Trophoblast cell (in vitro differentiated cells and primary cell): ENCODE results near the gene RTN4.

Experiments
- DNase-seq, 2 donors: peaks; one replicate each; pipeline ENCODE4 v3.0.0-alpha.2; 2016
- H2AFZ ChIP-seq: 2 replicates; pipeline ENCODE4 v1.6.1; 2013; ENCODE audit warnings: low read length, moderate library complexity, mild to moderate bottlenecking; ENCODE audit not compliant: insufficient read depth, poor library complexity
- H2AK5ac ChIP-seq: 2 replicates; pipeline ENCODE4 v1.6.1; 2013; ENCODE audit warnings: mild to moderate bottlenecking, low read length
- H2BK120ac ChIP-seq: 2 replicates; pipeline ENCODE4 v1.6.1; 2013; ENCODE audit warnings: low read length, mild to moderate bottlenecking, moderate library complexity; ENCODE audit not compliant: insufficient read depth, poor library complexity
- H2BK12ac ChIP-seq: 2 replicates; pipeline ENCODE4 v1.6.1; 2013; ENCODE audit warnings: mild to moderate bottlenecking, low read length, moderate library complexity
- H2BK5ac ChIP-seq: 2 replicates; pipeline ENCODE4 v1.6.1; 2013; ENCODE audit warnings: low read length, low read depth, moderate library complexity, mild to moderate bottlenecking; ENCODE audit not compliant: poor library complexity
- H3K14ac ChIP-seq: 2 replicates; pipeline ENCODE4 v1.6.1; 2013; ENCODE audit warnings: mild to moderate bottlenecking, low read length
- H3K18ac ChIP-seq: 2 replicates; pipeline ENCODE4 v1.6.1; 2013; ENCODE audit warnings: mild to moderate bottlenecking, low read length
- H3K23ac ChIP-seq: 2 replicates; pipeline ENCODE4 v1.6.1; 2013; ENCODE audit warnings: low read length
- H3K27ac ChIP-seq: 2 replicates; pipeline ENCODE4 v1.5.1; 2013; ENCODE audit warnings: low read depth, mild to moderate bottlenecking, inconsistent platforms, low read length, moderate library complexity
- H3K27me3 ChIP-seq: 2 replicates; pipeline ENCODE4 v1.6.1; 2013; ENCODE audit warnings: inconsistent platforms, mild to moderate bottlenecking, low read length, moderate library complexity; ENCODE audit not compliant: insufficient read depth
- H3K36me3 ChIP-seq, 2 experiments: 1 replicate in 1 of 2; 2 replicates in 1 of 2; pipeline ENCODE4 v1.6.1; 2013; ENCODE audit warnings: low read length in 2 of 2, mild to moderate bottlenecking in 2 of 2, moderate library complexity in 1 of 2; ENCODE audit not compliant: insufficient read depth in 2 of 2, control insufficient read depth in 1 of 2
- H3K4ac ChIP-seq: 2 replicates; pipeline ENCODE4 v1.6.1; 2013; ENCODE audit warnings: low read depth, mild to moderate bottlenecking, low read length, moderate library complexity
- H3K4me1 ChIP-seq, 2 experiments: 1 replicate in 1 of 2; 2 replicates in 1 of 2; pipeline ENCODE4 v1.6.1; 2013; ENCODE audit warnings: low read length in 2 of 2, mild to moderate bottlenecking in 2 of 2, moderate library complexity in 1 of 2; ENCODE audit not compliant: insufficient read depth in 2 of 2, control insufficient read depth in 1 of 2
- H3K4me2 ChIP-seq: 2 replicates; pipeline ENCODE4 v1.6.1; 2013; ENCODE audit warnings: inconsistent platforms, mild to moderate bottlenecking, low read length, moderate library complexity
- H3K4me3 ChIP-seq: 2 replicates; pipeline ENCODE4 v1.5.1; 2013; ENCODE audit warnings: mild to moderate bottlenecking, low read depth, low read length, inconsistent platforms
- H3K79me1 ChIP-seq: one replicate; pipeline ENCODE4 v1.6.1; 2013; ENCODE audit warnings: low read length
- H3K79me2 ChIP-seq: 2 replicates; pipeline ENCODE4 v1.6.1; 2013; ENCODE audit warnings: low read length, mild to moderate bottlenecking; ENCODE audit not compliant: control insufficient read depth, insufficient read depth, poor library complexity
- H3K9ac ChIP-seq: 2 replicates; pipeline ENCODE4 v1.6.1; 2013; ENCODE audit warnings: mild to moderate bottlenecking, low read length
- H3K9me3 ChIP-seq: 2 replicates; pipeline ENCODE4 v1.6.1; 2013; ENCODE audit warnings: low read depth, mild to moderate bottlenecking, control low read depth, inconsistent platforms, low read length; ENCODE audit not compliant: insufficient read depth
- H4K12ac ChIP-seq: 2 replicates; pipeline ENCODE4 v1.6.1; 2013; ENCODE audit warnings: low read depth, mild to moderate bottlenecking, low read length, moderate library complexity
- H4K8ac ChIP-seq: 2 replicates; pipeline ENCODE4 v1.6.1; 2013; ENCODE audit warnings: low read depth, mild to moderate bottlenecking, low read length, moderate library complexity
- H4K91ac ChIP-seq: one replicate; pipeline ENCODE4 v1.6.1; 2013; ENCODE audit warnings: low read depth, mild to moderate bottlenecking, low read length, moderate library complexity
- WGBS: extraction: QIAGEN DNeasy Blood & Tissue Kit; methylation state at CpG from one replicate; pipeline ENCODE4 v1.1.7; 2013; ENCODE audit warnings: missing lambda C conversion rate; ENCODE audit not compliant: insufficient read length, insufficient coverage; ENCODE audit errors: extremely low coverage; 5-methylcytosine and 5-hydroxymethylcytosine counted together

RTN4 gene

DNA sequence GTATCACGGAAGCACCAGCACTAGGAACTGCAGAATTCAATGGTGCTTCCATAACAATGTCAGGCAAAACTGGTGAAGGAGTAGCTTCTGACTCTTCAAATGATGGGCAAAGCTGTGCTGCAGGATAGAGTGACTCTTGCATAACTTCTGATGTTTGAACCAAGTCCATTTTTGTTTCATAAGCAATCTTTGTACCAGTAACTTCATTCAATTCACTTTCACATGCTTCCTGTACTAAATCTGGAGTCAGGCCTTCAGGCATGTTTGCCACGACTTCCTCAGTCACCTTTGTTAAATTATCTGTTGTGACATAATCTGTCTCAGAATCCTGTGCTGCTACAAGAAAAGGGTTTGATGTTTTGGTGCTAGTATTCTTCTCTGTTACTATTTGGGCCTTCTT is 24.0 kb downstream of the RTN4 start:
- peak in 1 of 2 donors; percentile 43 for DNase-seq
- no peak overlapping the region for H2BK5ac ChIP-seq
- no peak overlapping the region for H3K4me3 ChIP-seq
- H2BK12ac ChIP-seq = no peak overlapping the region
- H2AK5ac ChIP-seq = no peak overlapping the region
- peaks cover 13% of the 10 kb centered on the region for H3K79me2 ChIP-seq
- H3K18ac ChIP-seq = no peak overlapping the region
- H3K4me2 ChIP-seq = no peak overlapping the region
- no peak overlapping the region for H3K9ac ChIP-seq
- no peak overlapping the region for H4K8ac ChIP-seq
- H3K4ac ChIP-seq = peak overlapping the region; percentile 33
- H3K27ac ChIP-seq = no peak overlapping the region
- H3K9me3 ChIP-seq = no peaks in the 10 kb centered on the region
- no peak overlapping the region for H3K23ac ChIP-seq
- no peak overlapping the region for H3K14ac ChIP-seq
- H3K27me3 ChIP-seq = no peaks in the 10 kb centered on the region
- WGBS = no CpG with 5 or more reads among the region's 2 CpGs
- no peak overlapping the region for H4K12ac ChIP-seq
- H2BK120ac ChIP-seq = no peak overlapping the region
- H3K36me3 ChIP-seq = no peaks in the 10 kb centered on the region
- peaks cover 2 to 6% of the 10 kb centered on the region in 2 experiments for H3K4me1 ChIP-seq
- H4K91ac ChIP-seq = no peak overlapping the region
- no peak overlapping the region for H2AFZ ChIP-seq
- no peaks in the 10 kb centered on the region for H3K79me1 ChIP-seq

DNA sequence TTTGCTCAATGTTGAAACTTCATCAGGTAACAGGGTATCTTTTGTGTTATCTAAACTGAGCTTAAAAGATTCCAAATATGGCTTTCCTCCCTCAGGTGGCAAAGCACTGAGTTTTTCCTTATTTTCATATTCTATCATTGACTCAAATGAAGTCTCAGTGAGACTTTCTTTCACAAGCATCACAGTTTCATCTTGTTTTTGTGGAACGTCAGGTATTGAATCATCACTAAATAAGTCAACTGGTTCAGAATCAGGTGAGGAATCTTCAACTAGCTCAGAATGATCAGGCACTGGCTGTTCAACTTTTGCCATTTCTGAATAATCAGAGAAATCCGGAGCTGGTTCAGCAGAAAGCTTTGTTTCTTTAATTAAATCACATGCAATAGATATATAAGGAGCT is 24.6 kb downstream of the RTN4 start:
- H3K4me3 ChIP-seq = no peak overlapping the region
- H3K9ac ChIP-seq = no peak overlapping the region
- no peak overlapping the region for H4K12ac ChIP-seq
- no peak overlapping the region for H4K8ac ChIP-seq
- H3K14ac ChIP-seq = no peak overlapping the region
- H2BK5ac ChIP-seq = no peak overlapping the region
- no peak overlapping the region for H2BK120ac ChIP-seq
- no peak overlapping the region for H3K23ac ChIP-seq
- no peak overlapping the region for H2AFZ ChIP-seq
- peaks cover 0 to 2% of the 10 kb centered on the region in 2 experiments for H3K36me3 ChIP-seq
- peak; percentile 41 to 78 for DNase-seq
- peaks cover 2 to 4% of the 10 kb centered on the region in 2 experiments for H3K4me1 ChIP-seq
- H2BK12ac ChIP-seq = no peak overlapping the region
- no CpG with 5 or more reads among the region's 2 CpGs for WGBS
- H3K9me3 ChIP-seq = no peaks in the 10 kb centered on the region
- no peak overlapping the region for H3K4ac ChIP-seq
- no peak overlapping the region for H3K4me2 ChIP-seq
- H3K18ac ChIP-seq = no peak overlapping the region
- no peaks in the 10 kb centered on the region for H3K27me3 ChIP-seq
- H2AK5ac ChIP-seq = no peak overlapping the region
- H3K79me1 ChIP-seq = no peaks in the 10 kb centered on the region
- peaks cover 11% of the 10 kb centered on the region for H3K79me2 ChIP-seq
- H3K27ac ChIP-seq = no peak overlapping the region
- no peak overlapping the region for H4K91ac ChIP-seq

DNA sequence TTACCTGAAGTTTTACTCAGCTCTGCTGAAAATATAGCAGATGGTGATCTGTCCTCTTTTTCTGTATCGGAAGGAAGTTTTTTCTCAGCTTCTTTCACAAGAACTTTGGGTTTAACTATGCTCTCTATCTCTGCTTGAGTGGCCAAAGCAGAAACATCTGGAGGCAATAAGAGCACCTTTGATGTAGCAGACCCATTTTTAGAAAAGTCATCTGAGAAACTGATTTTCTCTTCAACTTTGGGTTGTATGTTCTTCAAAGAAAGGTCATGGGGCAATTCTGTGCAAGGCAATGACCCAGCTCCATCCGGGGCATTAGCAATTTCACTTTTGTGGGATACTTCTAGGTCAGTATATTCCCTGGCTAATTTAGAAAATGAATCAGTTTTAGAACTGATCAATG is 25.2 kb downstream of the RTN4 start:
- peak overlapping the region; percentile 85 for H3K4ac ChIP-seq
- H2BK12ac ChIP-seq = no peak overlapping the region
- H3K9ac ChIP-seq = no peak overlapping the region
- no peak overlapping the region for H4K8ac ChIP-seq
- no peak for DNase-seq
- peaks cover 2 to 4% of the 10 kb centered on the region in 2 experiments for H3K4me1 ChIP-seq
- no peak overlapping the region for H3K4me3 ChIP-seq
- no peaks in the 10 kb centered on the region for H3K79me1 ChIP-seq
- H3K14ac ChIP-seq = no peak overlapping the region
- no peak overlapping the region for H2BK120ac ChIP-seq
- no peak overlapping the region for H2AK5ac ChIP-seq
- H3K27me3 ChIP-seq = no peaks in the 10 kb centered on the region
- peaks cover 0 to 2% of the 10 kb centered on the region in 2 experiments for H3K36me3 ChIP-seq
- no peak overlapping the region for H3K27ac ChIP-seq
- H4K12ac ChIP-seq = no peak overlapping the region
- H3K9me3 ChIP-seq = no peaks in the 10 kb centered on the region
- no peak overlapping the region for H3K18ac ChIP-seq
- no peak overlapping the region for H2BK5ac ChIP-seq
- no CpG with 5 or more reads among the region's 2 CpGs for WGBS
- no peak overlapping the region for H3K23ac ChIP-seq
- no peak overlapping the region for H3K4me2 ChIP-seq
- no peak overlapping the region for H2AFZ ChIP-seq
- peaks cover 11% of the 10 kb centered on the region for H3K79me2 ChIP-seq
- H4K91ac ChIP-seq = no peak overlapping the region

DNA sequence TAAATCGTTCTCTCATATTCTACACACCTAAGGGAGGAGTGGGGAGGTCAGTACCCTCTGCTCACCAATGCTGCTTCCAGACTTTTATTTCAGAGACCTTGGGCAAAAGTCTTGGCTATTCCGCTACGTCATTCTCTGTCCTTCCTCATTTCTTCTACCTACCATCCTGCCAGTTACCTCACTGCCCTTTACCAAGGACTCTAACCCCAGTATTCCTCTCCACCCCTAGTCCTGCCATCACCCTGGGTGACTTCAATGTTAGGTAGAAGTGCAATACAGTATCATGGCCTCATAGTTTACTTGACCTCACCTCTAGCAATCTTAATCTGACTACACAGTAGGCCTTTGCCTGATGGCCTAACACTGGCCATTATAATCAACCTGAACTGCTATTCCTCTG is 27.8 kb downstream of the RTN4 start:
- H3K79me2 ChIP-seq = peaks cover 8% of the 10 kb centered on the region
- H2BK12ac ChIP-seq = no peak overlapping the region
- peaks cover 0 to 4% of the 10 kb centered on the region in 2 experiments for H3K36me3 ChIP-seq
- H4K91ac ChIP-seq = no peak overlapping the region
- no peak overlapping the region for H3K23ac ChIP-seq
- peak overlapping the region; percentile 38 for H3K4ac ChIP-seq
- no peak overlapping the region for H2BK120ac ChIP-seq
- WGBS = no CpG with 5 or more reads among the region's 3 CpGs
- no peak overlapping the region for H3K4me3 ChIP-seq
- DNase-seq = no peak
- no peaks in the 10 kb centered on the region for H3K79me1 ChIP-seq
- peaks cover 0 to 4% of the 10 kb centered on the region in 2 experiments for H3K4me1 ChIP-seq
- no peak overlapping the region for H4K8ac ChIP-seq
- no peak overlapping the region for H3K9ac ChIP-seq
- no peak overlapping the region for H2AK5ac ChIP-seq
- H3K27ac ChIP-seq = no peak overlapping the region
- no peak overlapping the region for H3K18ac ChIP-seq
- no peak overlapping the region for H3K4me2 ChIP-seq
- H3K14ac ChIP-seq = no peak overlapping the region
- H3K27me3 ChIP-seq = no peaks in the 10 kb centered on the region
- no peak overlapping the region for H4K12ac ChIP-seq
- no peaks in the 10 kb centered on the region for H3K9me3 ChIP-seq
- H2AFZ ChIP-seq = no peak overlapping the region
- H2BK5ac ChIP-seq = no peak overlapping the region
